ENCODE results near the gene CORO2B.
"Not testable (repeated sequence)": the region's sequence is repeated elsewhere in the genome, so short reads cannot be mapped to it uniquely, and the experiment has no call there.

The CORO2B gene

GRCh38 chr15:68743256-68743655, 164.5 kb downstream of the CORO2B start:
- DNase-seq, result no peak

- DNase-seq, result no peak
These were observed 170.6 kb downstream of the CORO2B start for GRCh38 chr15:68749365-68749764.

- DNase-seq, result no peak
These were observed 171.0 kb downstream of the CORO2B start for GRCh38 chr15:68749793-68750192.

GRCh38 chr15:68751622-68752021, 172.8 kb downstream of the CORO2B start:
- no peak for DNase-seq

- no peak for DNase-seq
These were observed 176.9 kb downstream of the CORO2B start for GRCh38 chr15:68755731-68756130.

- DNase-seq, result not testable (repeated sequence)
These were observed 181.3 kb downstream of the CORO2B start for GRCh38 chr15:68759982-68760579.

GRCh38 chr15:68763063-68763462, 184.3 kb downstream of the CORO2B start:
- DNase-seq, result no peak

- no peak for DNase-seq
These were observed 185.3 kb downstream of the CORO2B start for GRCh38 chr15:68764090-68764489.

GRCh38 chr15:68765602-68766368, 187.0 kb downstream of the CORO2B start:
- no peak for DNase-seq

- DNase-seq, result no peak
These were observed 189.0 kb downstream of the CORO2B start for GRCh38 chr15:68767833-68768232.

- DNase-seq, result no peak
These were observed 189.5 kb downstream of the CORO2B start for GRCh38 chr15:68768321-68768720.

- DNase-seq, result no peak
These were observed 190.9 kb downstream of the CORO2B start for GRCh38 chr15:68769702-68770101.

- no peak for DNase-seq
These were observed 191.4 kb downstream of the CORO2B start for GRCh38 chr15:68770216-68770615.

GRCh38 chr15:68773036-68773435, 194.2 kb downstream of the CORO2B start:
- no peak for DNase-seq

- no peak for DNase-seq
These were observed 195.3 kb downstream of the CORO2B start for GRCh38 chr15:68774120-68774519.

- no peak for DNase-seq
These were observed 195.9 kb downstream of the CORO2B start for GRCh38 chr15:68774521-68775235.

GRCh38 chr15:68775236-68775577, 196.4 kb downstream of the CORO2B start:
- no peak for DNase-seq

- DNase-seq, result no peak
These were observed 197.1 kb downstream of the CORO2B start for GRCh38 chr15:68775671-68776476.

GRCh38 chr15:68776477-68777270, 197.9 kb downstream of the CORO2B start:
- DNase-seq, result no peak

Data from activated CD4-positive, alpha-beta T cell treated with anti-CD3 and anti-CD28 coated beads for 4 hours (primary cell).